ENCODE measurements around the gene CREB5.

The CREB5 gene

GRCh38 chr7:28668085-28668484 lies 255.8 kb downstream of the CREB5 start:
- TF ChIP-seq, protein P1, sequence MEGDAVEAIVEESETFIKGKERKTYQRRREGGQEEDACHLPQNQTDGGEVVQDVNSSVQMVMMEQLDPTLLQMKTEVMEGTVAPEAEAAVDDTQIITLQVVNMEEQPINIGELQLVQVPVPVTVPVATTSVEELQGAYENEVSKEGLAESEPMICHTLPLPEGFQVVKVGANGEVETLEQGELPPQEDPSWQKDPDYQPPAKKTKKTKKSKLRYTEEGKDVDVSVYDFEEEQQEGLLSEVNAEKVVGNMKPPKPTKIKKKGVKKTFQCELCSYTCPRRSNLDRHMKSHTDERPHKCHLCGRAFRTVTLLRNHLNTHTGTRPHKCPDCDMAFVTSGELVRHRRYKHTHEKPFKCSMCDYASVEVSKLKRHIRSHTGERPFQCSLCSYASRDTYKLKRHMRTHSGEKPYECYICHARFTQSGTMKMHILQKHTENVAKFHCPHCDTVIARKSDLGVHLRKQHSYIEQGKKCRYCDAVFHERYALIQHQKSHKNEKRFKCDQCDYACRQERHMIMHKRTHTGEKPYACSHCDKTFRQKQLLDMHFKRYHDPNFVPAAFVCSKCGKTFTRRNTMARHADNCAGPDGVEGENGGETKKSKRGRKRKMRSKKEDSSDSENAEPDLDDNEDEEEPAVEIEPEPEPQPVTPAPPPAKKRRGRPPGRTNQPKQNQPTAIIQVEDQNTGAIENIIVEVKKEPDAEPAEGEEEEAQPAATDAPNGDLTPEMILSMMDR (IDR thresholded peaks at IDR 0.05; ENCODE audit: low read depth, low read length), result no peak

DNA sequence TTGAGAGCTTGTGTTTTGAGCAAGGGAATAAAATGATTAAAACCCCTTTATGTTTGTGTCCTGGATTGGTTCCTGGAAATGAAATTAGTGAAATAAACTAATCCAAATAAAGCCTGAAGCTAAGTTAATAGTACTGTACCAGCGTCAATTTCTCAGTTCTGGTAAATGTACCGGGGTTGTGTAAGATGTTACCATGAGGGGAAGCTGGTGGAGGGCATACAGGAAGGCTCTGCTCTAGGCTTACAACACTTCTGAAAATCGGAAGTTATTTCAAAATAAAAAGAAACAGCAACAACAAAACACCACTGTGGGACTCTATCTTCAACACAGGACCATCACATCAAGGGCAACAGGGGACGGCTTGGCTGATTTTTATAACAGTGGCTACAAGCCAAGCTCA lies 257.0 kb downstream of the CREB5 start:
- no peak for DNase-seq (ENCODE audit: low read depth in 2 of 2)
- TF ChIP-seq, protein P1 (IDR thresholded peaks at IDR 0.05; ENCODE audit: low read depth, low read length), result no peak
- no peak overlapping the region for H3K4me3 ChIP-seq (replicated peaks in 1 of 2; ENCODE audit: low read depth in 2 of 2, low read length in 2 of 2)

More at GRCh38 chr7:28668085-28668484, 255.8 kb downstream of the CREB5 start:
- no peak overlapping the region for H3K4me3 ChIP-seq (replicated peaks in 1 of 2; ENCODE audit: low read depth in 2 of 2, low read length in 2 of 2)
- no peak for DNase-seq (ENCODE audit: low read depth in 2 of 2)

GRCh38 chr7:28671526-28671925 lies 259.2 kb downstream of the CREB5 start:
- TF ChIP-seq, protein P1 (IDR thresholded peaks at IDR 0.05; ENCODE audit: low read depth, low read length), result no peak
- DNase-seq (ENCODE audit: low read depth in 2 of 2), result no peak
- H3K4me3 ChIP-seq (replicated peaks in 1 of 2; ENCODE audit: low read depth in 2 of 2, low read length in 2 of 2), result no peak overlapping the region

DNA sequence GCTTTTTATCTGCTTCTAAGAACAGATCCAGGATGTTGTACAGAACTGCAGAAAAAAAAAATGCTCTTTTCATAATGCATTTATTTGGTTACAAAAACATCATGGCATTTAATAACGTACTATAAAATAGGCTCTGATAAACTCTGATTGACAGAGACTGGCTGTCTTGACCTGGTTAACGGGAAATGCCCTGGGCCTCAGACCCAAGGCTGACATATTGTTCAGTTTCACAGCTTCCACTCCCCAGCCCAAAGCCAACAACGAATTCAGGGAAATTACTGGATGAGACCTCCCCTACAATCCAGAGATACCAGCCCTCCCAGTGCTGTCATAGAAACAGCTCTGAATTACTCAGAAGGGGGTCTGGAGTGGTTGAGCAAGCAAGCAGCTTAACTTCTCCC lies 260.1 kb downstream of the CREB5 start:
- TF ChIP-seq, protein P1 (IDR thresholded peaks at IDR 0.05; ENCODE audit: low read depth, low read length), result no peak
- no peak overlapping the region for H3K4me3 ChIP-seq (replicated peaks in 1 of 2; ENCODE audit: low read depth in 2 of 2, low read length in 2 of 2)
- DNase-seq (ENCODE audit: low read depth in 2 of 2), result no peak

DNA sequence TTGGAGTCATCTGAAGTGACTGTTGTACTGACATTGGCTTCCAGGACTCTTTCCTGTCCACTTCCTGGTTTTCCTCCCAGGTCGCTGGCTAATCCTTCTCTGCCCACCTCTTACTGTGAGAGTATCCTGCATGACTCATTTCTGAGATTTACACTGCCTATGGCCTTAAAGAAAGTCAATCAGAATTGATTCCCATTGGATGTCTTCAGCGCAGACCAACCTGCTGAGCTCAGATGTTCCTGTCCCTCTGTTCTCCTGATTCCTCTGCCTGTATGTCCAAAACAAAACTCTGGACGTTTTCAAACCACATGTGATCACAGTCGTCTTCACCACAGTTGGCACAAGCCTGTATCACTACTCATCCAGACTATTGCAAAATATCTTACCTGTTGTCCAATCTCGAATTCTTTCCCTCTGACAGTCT lies 262.1 kb downstream of the CREB5 start:
- TF ChIP-seq, protein P1 (IDR thresholded peaks at IDR 0.05; ENCODE audit: low read depth, low read length), result no peak
- DNase-seq (ENCODE audit: low read depth in 2 of 2), result no peak

GRCh38 chr7:28675429-28675828 lies 263.1 kb downstream of the CREB5 start:
- no peak overlapping the region for H3K4me3 ChIP-seq (replicated peaks in 1 of 2; ENCODE audit: low read depth in 2 of 2, low read length in 2 of 2)
- DNase-seq (ENCODE audit: low read depth in 2 of 2), result no peak
- TF ChIP-seq, protein P1 (IDR thresholded peaks at IDR 0.05; ENCODE audit: low read depth, low read length), result no peak

More for the DNA sequence above, 262.1 kb downstream of the CREB5 start:
- no peak overlapping the region for H3K4me3 ChIP-seq (replicated peaks in 1 of 2; ENCODE audit: low read depth in 2 of 2, low read length in 2 of 2)

DNA sequence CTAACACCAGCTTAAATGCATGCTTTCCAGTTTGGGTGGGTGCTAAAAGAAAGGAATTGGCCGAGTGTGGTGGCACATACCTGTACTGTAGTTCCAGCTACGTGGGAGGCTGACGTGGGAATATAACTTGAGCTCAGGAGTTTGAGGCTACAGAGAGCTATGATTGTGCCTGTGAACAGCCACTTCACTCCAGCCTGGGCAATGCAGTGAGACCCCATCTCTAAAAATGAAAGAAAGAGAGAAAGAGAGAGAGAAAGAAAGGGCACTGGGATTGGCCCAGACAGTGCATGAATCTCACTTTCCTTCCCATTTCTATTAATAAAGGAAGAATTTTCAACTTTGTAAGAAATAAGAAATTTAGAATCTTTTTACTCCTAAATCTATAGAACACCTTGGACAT lies 265.4 kb downstream of the CREB5 start:
- TF ChIP-seq, protein P1 (IDR thresholded peaks at IDR 0.05; ENCODE audit: low read depth, low read length), result no peak
- DNase-seq (ENCODE audit: low read depth in 2 of 2), result no peak
- no peak overlapping the region for H3K4me3 ChIP-seq (replicated peaks in 1 of 2; ENCODE audit: low read depth in 2 of 2, low read length in 2 of 2)
